GM20000 (cell line): Measurements from ENCODE around the gene SLC25A39.
A peak's percentile ranks its signal among the peaks of the same experiment; 100 is the strongest.
"Not testable (repeated sequence)": the region's sequence is repeated elsewhere in the genome, so short reads cannot be mapped to it uniquely, and the experiment has no call there.

Experiments used
- DNase-seq: peaks from one replicate; pipeline ENCODE4 v3.0.0; 2012; ENCODE audit warnings: low spot score
- CTCF ChIP-seq: IDR thresholded peaks from 2 replicates; pipeline ENCODE4 v1.5.1; 2012; ENCODE audit warnings: mild to moderate bottlenecking, control low read depth; ENCODE audit errors: extremely low read depth, missing control alignments

The SLC25A39 gene, protein sequence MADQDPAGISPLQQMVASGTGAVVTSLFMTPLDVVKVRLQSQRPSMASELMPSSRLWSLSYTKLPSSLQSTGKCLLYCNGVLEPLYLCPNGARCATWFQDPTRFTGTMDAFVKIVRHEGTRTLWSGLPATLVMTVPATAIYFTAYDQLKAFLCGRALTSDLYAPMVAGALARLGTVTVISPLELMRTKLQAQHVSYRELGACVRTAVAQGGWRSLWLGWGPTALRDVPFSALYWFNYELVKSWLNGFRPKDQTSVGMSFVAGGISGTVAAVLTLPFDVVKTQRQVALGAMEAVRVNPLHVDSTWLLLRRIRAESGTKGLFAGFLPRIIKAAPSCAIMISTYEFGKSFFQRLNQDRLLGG

GRCh38 chr17:44324571-44325275 lies at the start of gene SLC25A39:
Gene SLC25A39 (minus strand): TSS chr17:44324823. CDS start chr17:44323562, 1,261 bp downstream.
- no peak for TF ChIP-seq CTCF
- DNase-seq, result peak; percentile 98

- DNase-seq, result no peak
- TF ChIP-seq CTCF, result no peak
Observed at GRCh38 chr17:44372036-44372435, 47.4 kb upstream of the SLC25A39 start.

DNA sequence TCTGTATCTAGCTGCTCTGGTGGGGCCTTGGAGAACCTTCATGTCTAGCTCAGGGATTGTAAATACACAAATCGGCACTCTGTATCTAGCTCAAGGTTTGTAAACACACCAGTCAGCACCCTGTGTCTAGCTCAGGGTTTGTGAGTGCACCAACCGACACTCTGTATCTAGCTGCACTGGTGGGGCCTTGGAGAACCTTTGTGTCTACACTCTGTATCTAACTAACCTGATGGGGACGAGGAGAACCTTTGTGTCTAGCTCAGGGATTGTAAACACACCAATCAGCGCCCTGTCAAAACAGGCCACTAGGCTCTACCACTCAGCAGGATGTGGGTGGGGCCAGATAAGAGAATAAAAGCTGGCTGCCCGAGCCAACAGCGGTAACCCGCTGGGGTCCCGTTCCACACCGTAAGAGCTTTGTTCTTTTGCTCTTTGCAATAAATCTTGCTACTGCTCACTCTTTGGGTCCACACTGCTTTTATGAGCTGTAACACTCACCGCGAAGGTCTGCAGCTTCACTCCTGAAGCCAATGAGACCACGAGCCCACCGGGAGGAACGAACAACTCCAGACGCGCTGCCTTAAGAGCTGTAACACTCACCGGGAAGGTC lies 44.9 kb upstream of the SLC25A39 start:
- not testable (repeated sequence) for DNase-seq

DNA sequence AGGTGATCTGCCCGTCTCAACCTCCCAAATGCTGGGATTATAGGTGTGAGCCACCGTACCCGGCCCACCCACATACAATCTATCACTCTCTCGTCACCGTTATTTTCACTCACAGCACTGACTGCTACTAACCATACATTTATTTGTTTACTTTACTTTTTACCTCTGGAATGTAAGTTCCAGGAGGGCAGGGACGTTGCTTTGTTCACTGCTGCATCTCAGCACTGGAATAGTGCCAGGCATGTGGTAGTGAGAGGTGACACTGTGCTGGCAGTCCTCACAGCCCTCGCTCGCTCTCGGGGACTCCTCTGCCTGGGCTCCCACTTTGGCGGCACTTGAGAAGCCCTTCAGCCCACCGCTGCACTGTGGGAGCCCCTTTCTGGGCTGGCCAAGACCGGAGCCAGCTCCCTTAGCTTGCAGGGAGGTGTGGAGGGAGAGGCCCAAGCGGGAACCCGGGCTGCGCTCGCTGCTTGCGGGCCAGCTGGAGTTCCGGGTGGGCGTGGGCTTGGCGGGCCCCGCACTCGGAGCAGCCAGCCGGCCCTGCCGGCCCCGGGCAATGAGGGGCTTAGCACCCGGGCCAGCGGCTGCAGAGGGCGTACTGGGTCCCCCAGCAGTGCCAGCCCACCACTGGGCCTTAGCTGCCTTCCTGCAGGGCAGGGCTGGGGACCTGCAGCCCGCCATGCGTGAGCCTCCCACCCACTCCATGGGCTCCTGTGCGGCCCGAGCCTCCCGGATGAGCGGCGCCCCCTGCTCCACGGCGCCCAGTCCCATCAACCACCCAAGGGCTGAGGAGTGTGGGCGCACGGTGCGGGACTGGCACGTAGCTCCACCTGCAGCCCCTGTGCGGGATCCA lies 44.0 kb upstream of the SLC25A39 start:
- not testable (repeated sequence) for DNase-seq

GRCh38 chr17:44367231-44367979 lies 42.8 kb upstream of the SLC25A39 start:
- no peak for DNase-seq
- TF ChIP-seq CTCF, result no peak

DNA sequence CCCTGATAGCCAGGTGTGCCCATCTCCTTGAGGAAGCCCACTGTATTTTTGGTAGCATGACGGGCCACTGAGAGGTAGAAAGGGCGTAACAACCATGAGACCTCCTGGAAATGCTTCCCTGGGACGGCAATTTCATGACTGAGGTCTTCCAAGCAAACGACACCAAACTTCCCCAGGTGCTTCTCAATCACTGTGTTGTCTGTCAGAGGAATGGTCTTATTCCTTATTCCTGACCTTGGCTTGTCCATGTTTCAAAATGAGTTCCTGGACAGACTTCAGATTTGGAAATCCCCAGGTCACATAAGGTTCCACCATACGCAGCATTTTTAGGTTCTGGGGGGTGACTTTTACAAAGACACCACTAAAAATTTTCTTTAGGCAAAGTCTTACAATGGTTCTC lies 40.4 kb upstream of the SLC25A39 start:
- not testable (repeated sequence) for DNase-seq

DNA sequence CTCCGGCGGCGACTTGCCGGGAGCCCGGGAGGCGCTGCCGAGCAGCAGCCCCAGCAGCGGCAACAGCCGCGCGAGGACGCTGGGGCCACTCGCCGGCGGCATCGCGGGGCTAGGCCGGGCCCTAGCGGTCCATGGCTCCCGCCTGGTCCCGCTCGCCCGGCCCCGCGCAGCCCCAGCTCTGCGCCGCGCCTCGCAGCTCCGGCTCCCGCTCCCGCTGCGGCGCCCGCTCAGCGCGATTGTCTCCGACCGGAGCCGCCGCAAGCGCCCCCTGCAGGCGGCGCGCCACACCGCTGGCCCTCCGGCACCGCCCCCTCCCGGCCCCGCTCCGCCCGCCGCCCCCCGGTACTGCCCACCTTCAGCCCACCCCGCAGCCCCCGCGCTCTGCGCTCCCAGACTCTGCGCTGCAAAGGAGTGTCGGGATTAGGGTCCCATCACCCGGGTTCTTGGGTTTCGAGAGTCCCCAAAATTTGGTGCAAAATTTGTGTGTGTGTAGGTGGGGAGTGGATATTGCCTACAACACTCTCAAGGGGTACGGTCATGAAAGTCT lies 39.1 kb upstream of the SLC25A39 start, which contains the start of gene FAM171A2:
FAM171A2 (minus strand) TSS at position 241 of the 547 bp plus-strand sequence; CDS start at position 102, 139 bp downstream.
- TF ChIP-seq CTCF, result peak; percentile 74
- peak; percentile 95 for DNase-seq
